Keratinocyte (primary cell): ENCODE data around the gene FAM8A1. TPM values are rescaled to one million over a fixed set of nuclear protein-coding genes. Genes with fewer than 3 reads are reported as not detected.
"Not testable (repeated sequence)": the region's sequence is repeated elsewhere in the genome, so short reads cannot be mapped to it uniquely, and the experiment has no call there.

Experiments
- DNase-seq: peaks from one replicate; pipeline ENCODE4 v3.0.0-alpha.2; 2011; ENCODE audit warnings: low read depth, missing footprints, low spot score
- FAIRE-seq: peaks from 2 replicates; lab custom pipeline; 2011; peaks lifted over from hg19 to GRCh38; lab: Jason Lieb, UNC
- H2AFZ ChIP-seq: 2 replicates; pipeline ENCODE4 v1.6.0; 2012; ENCODE audit warnings: low read length, control low read depth, inconsistent platforms; ENCODE audit not compliant: control insufficient read depth
- H3K27ac ChIP-seq: 2 replicates; pipeline ENCODE4 v1.5.1; 2011; ENCODE audit warnings: low read length; ENCODE audit not compliant: control insufficient read depth, insufficient read depth
- H3K27me3 ChIP-seq: 3 replicates; pipeline ENCODE4 v1.6.0; 2011; ENCODE audit warnings: low read length; ENCODE audit not compliant: control insufficient read depth, insufficient read depth; ENCODE audit errors: extremely low read depth
- H3K36me3 ChIP-seq, 2 experiments: 2 replicates in 1 of 2; 3 replicates in 1 of 2; pipeline ENCODE4 v1.5.1; 2011; ENCODE audit warnings: low read length in 2 of 2, mild to moderate bottlenecking in 1 of 2; ENCODE audit not compliant: control insufficient read depth in 2 of 2, insufficient read depth in 2 of 2; ENCODE audit errors: extremely low read depth in 1 of 2
- H3K4me1 ChIP-seq: 3 replicates; pipeline ENCODE4 v1.5.1; 2011; ENCODE audit warnings: low read length; ENCODE audit not compliant: control insufficient read depth, insufficient read depth; ENCODE audit errors: extremely low read depth
- H3K4me2 ChIP-seq: 3 replicates; pipeline ENCODE4 v1.6.0; 2011; ENCODE audit warnings: low read depth, low read length; ENCODE audit not compliant: control insufficient read depth, insufficient read depth; ENCODE audit errors: extremely low read depth
- H3K4me3 ChIP-seq, 3 experiments: fragments of 200-600 bp in 1 of 3; sonication (generic) in 1 of 3; 2 replicates in 2 of 3; 3 replicates in 1 of 3; pipeline ENCODE4 v1.5.1; 2011 to 2016; ENCODE audit warnings: low read length in 3 of 3, mild to moderate bottlenecking in 3 of 3, control low read depth in 2 of 3, inconsistent platforms in 1 of 3, low read depth in 1 of 3, mixed read lengths in 1 of 3, mixed run types in 1 of 3, moderate library complexity in 1 of 3; ENCODE audit not compliant: control insufficient read depth in 2 of 3, insufficient read depth in 2 of 3; ENCODE audit errors: extremely low read depth in 1 of 3
- H3K79me2 ChIP-seq: 2 replicates; pipeline ENCODE4 v1.6.0; 2012; ENCODE audit warnings: low read length; ENCODE audit not compliant: control insufficient read depth, insufficient read depth
- H3K9ac ChIP-seq: 3 replicates; pipeline ENCODE4 v1.6.0; 2011; ENCODE audit warnings: low read length; ENCODE audit not compliant: control insufficient read depth, insufficient read depth; ENCODE audit errors: extremely low read depth
- H3K9me1 ChIP-seq: 3 replicates; pipeline ENCODE4 v1.6.0; 2011; ENCODE audit warnings: low read length; ENCODE audit not compliant: control insufficient read depth, insufficient read depth; ENCODE audit errors: extremely low read depth
- H3K9me3 ChIP-seq: 2 replicates; pipeline ENCODE4 v1.5.1; 2012; ENCODE audit warnings: low read depth, low read length; ENCODE audit not compliant: control insufficient read depth
- H4K20me1 ChIP-seq: 3 replicates; pipeline ENCODE4 v1.6.0; 2011; ENCODE audit warnings: low read length; ENCODE audit not compliant: control insufficient read depth, insufficient read depth; ENCODE audit errors: extremely low read depth
- EZH2 ChIP-seq: IDR thresholded peaks from one replicate; pipeline ENCODE4 v1.6.1; 2012; ENCODE audit warnings: inconsistent platforms, mild to moderate bottlenecking, low read length, moderate library complexity
- dilution Hi-C: fragments of 300-500 bp; cut with MboI; formaldehyde crosslinking; loops from one replicate; pipeline ENCODE4 v1.7.0; 2020; ENCODE audit warnings: low sequenced_read_pairs; ENCODE audit not compliant: extremely low pct_ligation_motif_present
- polyA plus RNA-seq, 5 experiments: library from polyadenylated mRNA; depleted of rRNA in 3 of 5; stranded (reverse) in 3 of 5; stranded (forward) in 1 of 5; unstranded in 1 of 5; fragments of >200 nt; gene quantifications; 1 replicate in 1 of 5; 2 replicates in 3 of 5; 3 replicates in 1 of 5; pipeline versions ENCODE4 v1.2.1 to v1.2.3, GENCODE V29; 2011 to 2012; ENCODE audit warnings: missing spikeins in 2 of 5, low read depth in 1 of 5, low replicate concordance in 1 of 5
- TF ChIP-seq, protein P1 (sequence below), 3 experiments: IDR thresholded peaks in 1 of 3; conservative IDR thresholded peaks in 1 of 3; optimal IDR thresholded peaks in 1 of 3; 2 replicates in 2 of 3; 3 replicates in 1 of 3; pipeline versions ENCODE3 to v1.5.1; 2011; ENCODE audit warnings: low read length in 3 of 3, mild to moderate bottlenecking in 3 of 3, moderate library complexity in 2 of 3, control low read depth in 1 of 3, inconsistent platforms in 1 of 3; ENCODE audit not compliant: insufficient read depth in 2 of 3; ENCODE audit errors: extremely low read depth in 1 of 3

The FAM8A1 gene
- polyA plus RNA-seq, 1 donor (not counting 4 experiments of a cell fraction or from before 2014, with no cell fraction given), result 9.1 TPM

GRCh38 chr6:17584241-17584803 lies 15.8 kb upstream of the FAM8A1 start:
- DNase-seq (no peak), FAIRE-seq (peak; percentile 73)
- H2AFZ ChIP-seq, result peak overlapping the region; percentile 20
- dilution Hi-C loops, result loop anchor here (25.0 kb wide), 1 partner anchor 422 kb away; no protein-coding TSS in a partner anchor
- H3K9me1 ChIP-seq, result no peaks in the 10 kb centered on the region
- H3K4me2 ChIP-seq, result peak overlapping the region; percentile 12
- no peak overlapping the region for H3K9ac ChIP-seq
- no peaks in the 10 kb centered on the region for H3K36me3 ChIP-seq
- no peak overlapping the region for H3K27ac ChIP-seq
- no peaks in the 10 kb centered on the region for H4K20me1 ChIP-seq
- H3K27me3 ChIP-seq, result no peaks in the 10 kb centered on the region
- no peaks in the 10 kb centered on the region for H3K79me2 ChIP-seq
- H3K4me3 ChIP-seq, result peak overlapping the region in 1 of 3 experiments; percentile 6
- H3K4me1 ChIP-seq, result peaks cover 5% of the 10 kb centered on the region
- H3K9me3 ChIP-seq, result no peaks in the 10 kb centered on the region
- no peak for TF ChIP-seq EZH2
- TF ChIP-seq, protein P1, sequence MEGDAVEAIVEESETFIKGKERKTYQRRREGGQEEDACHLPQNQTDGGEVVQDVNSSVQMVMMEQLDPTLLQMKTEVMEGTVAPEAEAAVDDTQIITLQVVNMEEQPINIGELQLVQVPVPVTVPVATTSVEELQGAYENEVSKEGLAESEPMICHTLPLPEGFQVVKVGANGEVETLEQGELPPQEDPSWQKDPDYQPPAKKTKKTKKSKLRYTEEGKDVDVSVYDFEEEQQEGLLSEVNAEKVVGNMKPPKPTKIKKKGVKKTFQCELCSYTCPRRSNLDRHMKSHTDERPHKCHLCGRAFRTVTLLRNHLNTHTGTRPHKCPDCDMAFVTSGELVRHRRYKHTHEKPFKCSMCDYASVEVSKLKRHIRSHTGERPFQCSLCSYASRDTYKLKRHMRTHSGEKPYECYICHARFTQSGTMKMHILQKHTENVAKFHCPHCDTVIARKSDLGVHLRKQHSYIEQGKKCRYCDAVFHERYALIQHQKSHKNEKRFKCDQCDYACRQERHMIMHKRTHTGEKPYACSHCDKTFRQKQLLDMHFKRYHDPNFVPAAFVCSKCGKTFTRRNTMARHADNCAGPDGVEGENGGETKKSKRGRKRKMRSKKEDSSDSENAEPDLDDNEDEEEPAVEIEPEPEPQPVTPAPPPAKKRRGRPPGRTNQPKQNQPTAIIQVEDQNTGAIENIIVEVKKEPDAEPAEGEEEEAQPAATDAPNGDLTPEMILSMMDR (optimal IDR thresholded peaks at IDR 0.05 in 1 of 3, IDR thresholded peaks at IDR 0.05 in 1 of 3, conservative IDR thresholded peaks at IDR 0.05 in 1 of 3; ENCODE audit: extremely low read depth in 1 of 3, insufficient read depth in 2 of 3, low read length in 3 of 3), result peak; percentile 53 to 59 (median 58)

- Histone ChIP-seq H2AFZ (no peak overlapping the region), H3K27ac (no peak overlapping the region), H3K9me1 (no peaks in the 10 kb centered on the region), H3K36me3 (no peaks in the 10 kb centered on the region), H3K27me3 (no peaks in the 10 kb centered on the region), H3K4me2 (no peak overlapping the region), H4K20me1 (no peaks in the 10 kb centered on the region), H3K9ac (no peak overlapping the region), H3K79me2 (no peaks in the 10 kb centered on the region), H3K9me3 (no peaks in the 10 kb centered on the region), H3K4me3 (no peak overlapping the region), H3K4me1 (peaks cover 13% of the 10 kb centered on the region)
- FAIRE-seq, result no peak
- peak; percentile 41 for DNase-seq
- dilution Hi-C loops, result loop anchor here (25.0 kb wide), 1 partner anchor 424 kb away; no protein-coding TSS in a partner anchor
- TF ChIP-seq, protein P1 (optimal IDR thresholded peaks at IDR 0.05 in 1 of 3, IDR thresholded peaks at IDR 0.05 in 1 of 3, conservative IDR thresholded peaks at IDR 0.05 in 1 of 3; ENCODE audit: extremely low read depth in 1 of 3, insufficient read depth in 2 of 3, low read length in 3 of 3), result peak; percentile 19 to 48 (median 35)
- TF ChIP-seq EZH2, result no peak
These were observed 14.2 kb upstream of the FAM8A1 start for GRCh38 chr6:17585766-17586490.

GRCh38 chr6:17586623-17587022 lies 13.5 kb upstream of the FAM8A1 start:
- H3K9me3 ChIP-seq, H3K4me2 ChIP-seq, H3K9me1 ChIP-seq, H3K9ac ChIP-seq, H4K20me1 ChIP-seq, H3K4me3 ChIP-seq, FAIRE-seq, H3K79me2 ChIP-seq, H3K36me3 ChIP-seq, H2AFZ ChIP-seq, DNase-seq, H3K27me3 ChIP-seq, H3K27ac ChIP-seq: not testable (repeated sequence)
- dilution Hi-C loops, result loop anchor here (25.0 kb wide), 1 partner anchor 424 kb away; no protein-coding TSS in a partner anchor
- H3K4me1 ChIP-seq, result peaks cover 13% of the 10 kb centered on the region
